ENCODE measurements around the gene UBE2Z. TPM values are rescaled to one million over a fixed set of nuclear protein-coding genes. Genes with fewer than 3 reads are reported as not detected.
A peak's percentile ranks its signal among the peaks of the same experiment; 100 is the strongest.
"Not testable (repeated sequence)": the region's sequence is repeated elsewhere in the genome, so short reads cannot be mapped to it uniquely, and the experiment has no call there.

Gene UBE2Z
- polyA plus RNA-seq, 1 donor from 2014 or later: 70.3 TPM

- H3K27ac ChIP-seq (ENCODE audit: low read length): no peak overlapping the region
- H3K36me3 ChIP-seq (ENCODE audit: insufficient read depth, low read length): peaks cover 11% of the 10 kb centered on the region
- H3K4me2 ChIP-seq (ENCODE audit: low read length): no peak overlapping the region
- H3K27me3 ChIP-seq (ENCODE audit: insufficient read depth, low read depth, low read length): no peaks in the 10 kb centered on the region
- no peaks in the 10 kb centered on the region for H3K79me2 ChIP-seq (replicated peaks; ENCODE audit: insufficient read depth, low read length)
- H4K20me1 ChIP-seq (ENCODE audit: insufficient read depth): no peaks in the 10 kb centered on the region
- H3K4me3 ChIP-seq (ENCODE audit: low read length): no peak overlapping the region
- H3K9ac ChIP-seq (ENCODE audit: low read length): no peak overlapping the region
- no peaks in the 10 kb centered on the region for H3K9me3 ChIP-seq (ENCODE audit: low read length)
- H3K9me2 ChIP-seq (ENCODE audit: insufficient read depth, low read length): no peaks in the 10 kb centered on the region
- TF ChIP-seq SMC3 (conservative IDR thresholded peaks at IDR 0.05; ENCODE audit: poor library complexity): no peak
- TF ChIP-seq REST (IDR thresholded peaks at IDR 0.05; ENCODE audit: borderline replicate concordance): no peak
- TF ChIP-seq EP300 (conservative IDR thresholded peaks at IDR 0.05; ENCODE audit: poor library complexity, severe bottlenecking): no peak
- no peak for TF ChIP-seq RAD21 (conservative IDR thresholded peaks at IDR 0.05)
- TF ChIP-seq POLR2AphosphoS5 (IDR thresholded peaks at IDR 0.05): no peak
- no peak for TF ChIP-seq TAF1 (IDR thresholded peaks at IDR 0.05; ENCODE audit: low read depth)
- TF ChIP-seq EZH2 (IDR thresholded peaks at IDR 0.05; ENCODE audit: borderline replicate concordance, insufficient read depth, low read length, poor library complexity, severe bottlenecking): no peak
- no peak for TF ChIP-seq MXI1 (conservative IDR thresholded peaks at IDR 0.05; ENCODE audit: poor library complexity, severe bottlenecking)
- TF ChIP-seq CTCF (IDR thresholded peaks at IDR 0.05; ENCODE audit: poor library complexity, severe bottlenecking): no peak
- H3F3A ChIP-seq (ENCODE audit: insufficient read depth, low read length, poor library complexity, severe bottlenecking): no peaks in the 10 kb centered on the region
- no peak overlapping the region for H2AFZ ChIP-seq (ENCODE audit: low read depth, low read length)
Measured at GRCh38 chr17:48933035-48933434, 24.8 kb downstream of the UBE2Z start.

- Histone ChIP-seq H3K9me2 (ENCODE audit: insufficient read depth, low read length) (no peaks in the 10 kb centered on the region), H2AFZ (ENCODE audit: low read depth, low read length) (peak within 1 kb of the TSS; percentile 99), H3K79me2 (replicated peaks; ENCODE audit: insufficient read depth, low read length) (peaks cover 20% of the 10 kb centered on the region), H3K4me2 (ENCODE audit: low read length) (peak within 1 kb of the TSS; percentile 81), H3K9ac (ENCODE audit: low read length) (peak within 1 kb of the TSS; percentile 80), H3F3A (ENCODE audit: insufficient read depth, low read length, poor library complexity, severe bottlenecking) (peaks cover 2% of the 10 kb centered on the region), H3K9me3 (ENCODE audit: low read length) (no peaks in the 10 kb centered on the region), H3K27me3 (ENCODE audit: insufficient read depth, low read depth, low read length) (no peaks in the 10 kb centered on the region), H3K27ac (ENCODE audit: low read length) (peak within 1 kb of the TSS; percentile 91), H3K4me3 (ENCODE audit: low read length) (peak within 1 kb of the TSS; percentile 76), H4K20me1 (ENCODE audit: insufficient read depth) (no peaks in the 10 kb centered on the region), H3K36me3 (ENCODE audit: insufficient read depth, low read length) (no peaks in the 10 kb centered on the region)
- TF ChIP-seq EP300 (conservative IDR thresholded peaks at IDR 0.05; ENCODE audit: poor library complexity, severe bottlenecking): peak; percentile 58
- TF ChIP-seq TAF1 (IDR thresholded peaks at IDR 0.05; ENCODE audit: low read depth): peak; percentile 85
- TF ChIP-seq RAD21 (conservative IDR thresholded peaks at IDR 0.05): peak; percentile 38
- TF ChIP-seq REST (IDR thresholded peaks at IDR 0.05; ENCODE audit: borderline replicate concordance): peak; percentile 86
- no peak for TF ChIP-seq EZH2 (IDR thresholded peaks at IDR 0.05; ENCODE audit: borderline replicate concordance, insufficient read depth, low read length, poor library complexity, severe bottlenecking)
- peak; percentile 95 for TF ChIP-seq POLR2AphosphoS5 (IDR thresholded peaks at IDR 0.05)
- TF ChIP-seq MXI1 (conservative IDR thresholded peaks at IDR 0.05; ENCODE audit: poor library complexity, severe bottlenecking): peak; percentile 90
- peak; percentile 19 for TF ChIP-seq CTCF (IDR thresholded peaks at IDR 0.05; ENCODE audit: poor library complexity, severe bottlenecking)
- peak; percentile 50 for TF ChIP-seq SMC3 (conservative IDR thresholded peaks at IDR 0.05; ENCODE audit: poor library complexity)
Measured at GRCh38 chr17:48944515-48945260, 36.5 kb downstream of the UBE2Z start, which contains the start of gene SNF8. Gene SNF8 (minus strand): TSS chr17:48944842. CDS start chr17:48944734, 108 bp downstream.

GRCh38 chr17:48945261-48945651, 37.0 kb downstream of the UBE2Z start:
- H3K4me3 ChIP-seq (ENCODE audit: low read length): peak overlapping the region; percentile 76
- H3K79me2 ChIP-seq (replicated peaks; ENCODE audit: insufficient read depth, low read length): peaks cover 20% of the 10 kb centered on the region
- H3K9ac ChIP-seq (ENCODE audit: low read length): peak overlapping the region; percentile 80
- H3K27ac ChIP-seq (ENCODE audit: low read length): peak overlapping the region; percentile 91
- not testable (repeated sequence) for H3K36me3 ChIP-seq (ENCODE audit: insufficient read depth, low read length); H3K9me3 ChIP-seq (ENCODE audit: low read length); H3F3A ChIP-seq (ENCODE audit: insufficient read depth, low read length, poor library complexity, severe bottlenecking); H3K27me3 ChIP-seq (ENCODE audit: insufficient read depth, low read depth, low read length); H4K20me1 ChIP-seq (ENCODE audit: insufficient read depth); H3K9me2 ChIP-seq (ENCODE audit: insufficient read depth, low read length)
- peak overlapping the region; percentile 99 for H2AFZ ChIP-seq (ENCODE audit: low read depth, low read length)
- H3K4me2 ChIP-seq (ENCODE audit: low read length): peak overlapping the region; percentile 75

Data from neural cell (in vitro differentiated cells).